Cardiac fibroblast (primary cell): ENCODE data around the gene CDH23.

Experiments
- DNase-seq, 2 donors: peaks; one replicate each; pipeline versions ENCODE4 v3.0.0 to v3.0.0-alpha.2; 2010; ENCODE audit warnings: low read depth in 2 of 2
- H3K4me3 ChIP-seq, 2 donors: replicated peaks in 1 of 2; 1 replicate in 1 of 2; 2 replicates in 1 of 2; pipeline ENCODE4 v1.5.1; 2011; ENCODE audit warnings: low read depth in 2 of 2, low read length in 2 of 2, mild to moderate bottlenecking in 2 of 2, moderate library complexity in 1 of 2
- CTCF ChIP-seq: IDR thresholded peaks from one replicate; pipeline ENCODE4 v1.5.1; 2011; ENCODE audit warnings: low read depth, mild to moderate bottlenecking, low read length, inconsistent platforms

Gene CDH23

DNA sequence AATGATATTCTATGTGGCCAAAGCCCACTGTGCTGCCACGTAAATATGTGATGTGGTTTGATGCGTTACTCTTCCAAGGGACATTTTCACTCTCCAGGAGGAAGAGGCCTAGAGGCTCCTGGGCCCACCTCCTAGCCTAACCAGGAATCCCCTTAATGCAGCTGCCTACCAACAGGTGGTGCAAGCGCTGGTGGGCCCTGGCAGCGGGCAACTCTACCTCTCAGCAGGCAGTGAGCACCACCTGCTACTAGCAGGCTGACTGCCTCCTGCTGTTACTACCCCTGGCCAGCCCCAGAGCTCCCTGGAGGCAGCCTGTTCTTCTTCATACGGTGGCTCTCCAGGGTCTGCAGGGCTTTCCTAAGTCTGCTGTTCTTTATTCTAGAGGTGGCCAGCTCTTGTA, 62.8 kb downstream of the CDH23 start:
- TF ChIP-seq CTCF: no peak
- no peak overlapping the region for H3K4me3 ChIP-seq
- DNase-seq: no peak

- no peak for DNase-seq
- no peak overlapping the region for H3K4me3 ChIP-seq
These were observed 63.9 kb downstream of the CDH23 start for GRCh38 chr10:71460615-71461014.

DNA sequence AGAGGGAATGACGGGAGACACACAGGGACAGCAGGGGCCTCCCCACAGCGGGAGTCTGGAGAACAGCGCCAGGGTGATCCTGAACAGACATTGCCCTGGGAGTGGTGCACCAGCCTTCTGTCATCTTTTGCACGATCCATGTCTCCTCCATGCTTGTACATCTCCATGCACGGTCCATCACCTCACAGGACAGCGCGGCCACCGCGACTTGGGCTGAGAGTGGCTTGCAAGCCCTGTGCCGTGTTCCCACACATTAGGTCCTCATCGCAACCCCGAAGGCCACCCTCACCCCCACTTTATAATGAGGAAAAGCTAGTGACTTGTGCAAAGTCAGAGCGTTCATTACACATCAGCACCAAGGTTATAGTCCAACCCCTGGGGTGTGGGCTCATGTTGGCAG, 64.7 kb downstream of the CDH23 start:
- no peak overlapping the region for H3K4me3 ChIP-seq
- no peak for DNase-seq
- TF ChIP-seq CTCF: no peak

More at GRCh38 chr10:71460615-71461014, 63.9 kb downstream of the CDH23 start:
- no peak for TF ChIP-seq CTCF

DNA sequence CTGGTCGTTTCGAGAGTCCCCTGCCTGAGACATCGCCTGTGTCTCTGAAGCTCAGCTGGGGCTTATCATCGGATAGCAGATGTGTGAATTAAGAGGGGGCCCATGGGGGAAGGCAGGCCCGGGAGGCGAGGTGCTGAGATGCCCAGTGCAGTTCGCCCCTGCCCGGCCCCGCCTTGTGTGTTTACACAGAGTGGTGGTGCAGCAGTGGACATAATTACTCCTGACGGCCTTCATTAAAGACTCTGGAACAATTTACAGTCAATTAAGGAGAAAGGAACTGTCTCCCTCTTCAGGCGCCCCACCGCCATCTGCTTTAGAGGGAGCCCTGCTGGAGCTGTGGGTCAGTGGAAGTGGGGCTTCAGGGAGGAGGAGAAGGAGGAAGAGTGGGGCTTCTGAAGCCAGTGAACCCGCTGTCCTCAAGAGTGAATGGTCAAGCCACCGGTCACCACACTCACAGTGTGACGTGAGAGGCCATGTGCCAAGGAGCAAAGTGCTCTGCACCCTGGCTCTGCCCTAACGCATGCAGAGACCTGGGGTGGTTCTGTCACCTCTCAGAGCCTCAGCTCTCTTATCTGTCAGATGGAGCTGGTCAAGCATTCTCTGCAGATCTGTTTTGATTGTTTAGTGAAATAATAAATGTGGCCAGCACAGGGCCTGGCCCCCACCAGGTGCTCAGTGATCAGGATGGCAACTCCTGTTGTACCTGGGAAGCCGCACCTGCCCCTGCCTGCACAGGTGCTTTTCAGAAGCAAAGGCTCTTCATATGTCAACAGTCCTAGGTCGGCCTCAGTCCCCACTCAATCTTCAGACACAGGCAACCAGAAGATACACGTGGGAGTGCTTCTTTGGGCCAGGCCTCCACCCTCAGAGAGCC, 65.6 kb downstream of the CDH23 start:
- no peak for DNase-seq
- TF ChIP-seq CTCF: no peak
- H3K4me3 ChIP-seq: no peak overlapping the region

GRCh38 chr10:71463111-71463510, 66.4 kb downstream of the CDH23 start:
- H3K4me3 ChIP-seq: no peak overlapping the region
- TF ChIP-seq CTCF: no peak
- DNase-seq: no peak

GRCh38 chr10:71465551-71466252, 69.0 kb downstream of the CDH23 start:
- DNase-seq: peak in 1 of 2 donors; percentile 3
- TF ChIP-seq CTCF: no peak

More at GRCh38 chr10:71465551-71466252, 69.0 kb downstream of the CDH23 start:
- H3K4me3 ChIP-seq: no peak overlapping the region
